HG02763 (cell line): Measurements from ENCODE around the gene SLC15A1.

Source experiments
- ATAC-seq: cut with Tn5 transposase; IDR thresholded peaks from one replicate; pipeline ENCODE4 v1.9.1; 2021; ENCODE audit warnings: mild to moderate bottlenecking, moderate library complexity; ENCODE audit not compliant: unreplicated experiment

SLC15A1 gene

GRCh38 chr13:98781905-98782304 is 29.4 kb upstream of the SLC15A1 start:
- no peak for ATAC-seq

GRCh38 chr13:98781470-98781869 is 29.0 kb upstream of the SLC15A1 start:
- ATAC-seq, result no peak

- ATAC-seq, result no peak
Observed at GRCh38 chr13:98781045-98781444, 28.6 kb upstream of the SLC15A1 start.

- no peak for ATAC-seq
Observed at GRCh38 chr13:98780451-98780850, 28.0 kb upstream of the SLC15A1 start.

GRCh38 chr13:98779695-98780094 is 27.2 kb upstream of the SLC15A1 start:
- ATAC-seq, result no peak

- ATAC-seq, result no peak
Observed at GRCh38 chr13:98778749-98779148, 26.3 kb upstream of the SLC15A1 start.

- ATAC-seq, result no peak
Observed at GRCh38 chr13:98776644-98777043, 24.2 kb upstream of the SLC15A1 start.

- no peak for ATAC-seq
Observed at GRCh38 chr13:98775844-98776598, 23.5 kb upstream of the SLC15A1 start.

GRCh38 chr13:98775386-98775785 is 22.9 kb upstream of the SLC15A1 start:
- no peak for ATAC-seq

GRCh38 chr13:98774776-98775175 is 22.3 kb upstream of the SLC15A1 start:
- no peak for ATAC-seq

GRCh38 chr13:98773921-98774320 is 21.4 kb upstream of the SLC15A1 start:
- ATAC-seq, result no peak

GRCh38 chr13:98772794-98773452 is 20.5 kb upstream of the SLC15A1 start:
- ATAC-seq, result no peak

GRCh38 chr13:98771838-98772611 is 19.6 kb upstream of the SLC15A1 start:
- ATAC-seq, result no peak

GRCh38 chr13:98769736-98770135 is 17.3 kb upstream of the SLC15A1 start:
- no peak for ATAC-seq

GRCh38 chr13:98768522-98768921 is 16.1 kb upstream of the SLC15A1 start:
- ATAC-seq, result no peak

GRCh38 chr13:98766697-98767096 is 14.2 kb upstream of the SLC15A1 start:
- ATAC-seq, result no peak

- ATAC-seq, result no peak
Observed at GRCh38 chr13:98765996-98766519, 13.6 kb upstream of the SLC15A1 start.

GRCh38 chr13:98761986-98762616 is 9.6 kb upstream of the SLC15A1 start:
- ATAC-seq, result no peak

GRCh38 chr13:98761126-98761985 is 8.9 kb upstream of the SLC15A1 start:
- ATAC-seq, result peak; percentile 61

GRCh38 chr13:98755729-98756128 is 3.3 kb upstream of the SLC15A1 start:
- no peak for ATAC-seq
